ENCODE measurements around the gene SMIM38.
A peak's percentile ranks its signal among the peaks of the same experiment; 100 is the strongest.

The SMIM38 gene

GRCh38 chr11:69152733-69153421, 2.9 kb upstream of the SMIM38 start:
- DNase-seq (ENCODE audit: low spot score) = no peak
- TF ChIP-seq CTCF (IDR thresholded peaks at IDR 0.05; ENCODE audit: extremely low read depth, missing control alignments) = no peak

GRCh38 chr11:69153661-69154060, 2.1 kb upstream of the SMIM38 start:
- DNase-seq (ENCODE audit: low spot score) = no peak
- TF ChIP-seq CTCF (IDR thresholded peaks at IDR 0.05; ENCODE audit: extremely low read depth, missing control alignments) = no peak

- no peak for TF ChIP-seq CTCF (IDR thresholded peaks at IDR 0.05; ENCODE audit: extremely low read depth, missing control alignments)
- no peak for DNase-seq (ENCODE audit: low spot score)
These were observed 1.4 kb upstream of the SMIM38 start for GRCh38 chr11:69154211-69154913.

GRCh38 chr11:69154938-69155301, 815 bp upstream of the SMIM38 start:
- TF ChIP-seq CTCF (IDR thresholded peaks at IDR 0.05; ENCODE audit: extremely low read depth, missing control alignments) = no peak
- DNase-seq (ENCODE audit: low spot score) = no peak

GRCh38 chr11:69156235-69156639, 502 bp downstream of the SMIM38 start:
- peak; percentile 32 for DNase-seq (ENCODE audit: low spot score)

GRCh38 chr11:69156673-69157155, 979 bp downstream of the SMIM38 start:
- DNase-seq (ENCODE audit: low spot score) = no peak
- TF ChIP-seq CTCF (IDR thresholded peaks at IDR 0.05; ENCODE audit: extremely low read depth, missing control alignments) = no peak

More at GRCh38 chr11:69156235-69156639, 502 bp downstream of the SMIM38 start:
- no peak for TF ChIP-seq CTCF (IDR thresholded peaks at IDR 0.05; ENCODE audit: extremely low read depth, missing control alignments)

GRCh38 chr11:69157156-69157821, 1.6 kb downstream of the SMIM38 start:
- peak; percentile 78 for DNase-seq (ENCODE audit: low spot score)
- no peak for TF ChIP-seq CTCF (IDR thresholded peaks at IDR 0.05; ENCODE audit: extremely low read depth, missing control alignments)
